Gastrocnemius medialis (tissue), 4 donors: ENCODE measurements around the gene ADCY9. TPM values are rescaled to one million over a fixed set of nuclear protein-coding genes. Genes with fewer than 3 reads are reported as not detected.

Experiments used
- ATAC-seq, 2 donors: fragments of 150-250 bp; one replicate each; pipeline ENCODE4 v1.9.1; 2016
- DNase-seq, 2 donors: peaks; one replicate each; pipeline ENCODE4 v3.0.0-alpha.2; 2019
- H3K27ac ChIP-seq, 4 donors: fragments of 200-600 bp; sonication (generic); 1 replicate in 1 of 4; 2 replicates in 3 of 4; pipeline ENCODE4 v1.5.1; 2016 to 2018; ENCODE audit warnings: mild to moderate bottlenecking in 2 of 4, moderate library complexity in 1 of 4
- H3K27me3 ChIP-seq, 3 donors: fragments of 200-600 bp; sonication (generic) in 2 of 3; 1 replicate in 1 of 3; 2 replicates in 2 of 3; pipeline versions ENCODE4 v1.5.1 to v1.6.0; 2016 to 2019; ENCODE audit warnings: mild to moderate bottlenecking in 1 of 3, moderate library complexity in 1 of 3
- H3K36me3 ChIP-seq, 2 donors: fragments of 200-600 bp; sonication (generic) in 1 of 2; one replicate each; pipeline ENCODE4 v1.5.1; 2017 to 2018
- H3K4me1 ChIP-seq, 2 donors: fragments of 200-600 bp; sonication (generic) in 1 of 2; one replicate each; pipeline ENCODE4 v1.5.1; 2016 to 2017; ENCODE audit warnings: mild to moderate bottlenecking in 2 of 2
- H3K4me3 ChIP-seq, 4 donors: fragments of 200-600 bp; sonication (generic) in 3 of 4; 1 replicate in 1 of 4; 2 replicates in 3 of 4; pipeline ENCODE4 v1.5.1; 2016 to 2019; ENCODE audit warnings: mild to moderate bottlenecking in 2 of 4
- H3K9me3 ChIP-seq, 3 donors: fragments of 200-600 bp; sonication (generic) in 2 of 3; 1 replicate in 1 of 3; 2 replicates in 2 of 3; pipeline ENCODE4 v1.5.1; 2016 to 2019
- POLR2A ChIP-seq, 2 donors: fragments of 450-650 bp; IDR thresholded peaks; one replicate each; pipeline ENCODE4 v1.6.1; 2017; ENCODE audit warnings: antibody characterized with exemption in 2 of 2, mild to moderate bottlenecking in 2 of 2, moderate library complexity in 2 of 2
- in situ Hi-C, 4 donors: fragments of 200-750 bp; cut with MboI; loops; one replicate each; pipeline versions ENCODE4 v1.15.0 to v1.8.0; 2017; ENCODE audit warnings: low sequenced_read_pairs in 4 of 4
- intact Hi-C: fragments of 100-400 bp; cut with DNase I; formaldehyde crosslinking; loops from one replicate; pipeline ENCODE4 v1.15.1; 2023; ENCODE audit warnings: low total_unique reads
- total RNA-seq, 4 donors: library from RNA; depleted of rRNA; stranded (reverse); fragments of >200 nt; gene quantifications; one replicate each; pipeline versions ENCODE4 v1.1.0 to v1.2.3, GENCODE V29; 2016
- TF ChIP-seq, protein P1 (sequence below), 5 experiments: fragments of 450-650 bp in 3 of 5; fragments of 200-600 bp in 2 of 5; sonication (generic) in 2 of 5; IDR thresholded peaks in 4 of 5; conservative IDR thresholded peaks in 1 of 5; 1 replicate in 4 of 5; 2 replicates in 1 of 5; pipeline ENCODE4 v1.5.1; 2016 to 2019; ENCODE audit warnings: antibody characterized with exemption in 5 of 5, mild to moderate bottlenecking in 3 of 5, moderate library complexity in 3 of 5

The ADCY9 gene
- total RNA-seq, 4 donors from 2014 or later: 84.9 to 223 (median 163) TPM

DNA sequence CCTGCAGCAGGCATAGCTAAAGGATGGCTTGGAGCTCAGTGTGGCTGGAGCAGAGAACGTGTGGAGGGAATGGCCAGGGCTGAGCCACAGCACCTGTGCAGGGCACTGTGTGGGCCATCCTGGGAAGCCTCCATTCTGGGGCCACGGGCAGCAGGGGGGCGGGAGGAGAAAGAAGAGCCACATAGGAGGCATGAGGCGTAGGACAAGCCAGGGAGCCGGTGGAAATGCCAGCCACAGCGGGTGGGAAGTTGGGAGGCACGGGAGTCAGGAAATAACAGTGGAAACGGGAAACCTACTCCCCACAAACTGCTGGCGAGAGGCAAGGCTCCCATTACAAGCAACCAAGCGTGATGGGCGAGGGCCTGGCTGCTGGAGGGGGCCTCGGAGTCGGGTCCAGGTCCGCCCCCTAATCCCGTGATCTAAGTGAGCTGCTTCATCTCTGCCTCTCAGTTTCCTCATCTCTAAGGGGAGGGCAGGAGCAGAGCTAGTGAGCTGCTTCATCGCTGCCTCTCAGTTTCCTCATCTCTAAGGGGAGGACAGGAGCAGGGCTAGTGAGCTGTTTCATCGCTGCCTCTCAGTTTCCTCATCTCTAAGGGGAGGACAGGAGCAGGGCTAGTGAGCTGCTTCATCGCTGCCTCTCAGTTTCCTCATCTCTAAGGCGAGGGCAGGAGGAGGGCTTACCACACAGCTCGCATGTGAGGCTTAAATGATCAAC, 104.9 kb downstream of the ADCY9 start:
- Histone ChIP-seq H3K4me1 (peaks cover 0 to 7% of the 10 kb centered on the region in 2 donors), H3K9me3 (no peaks in the 10 kb centered on the region), H3K4me3 (peak overlapping the region in 1 of 4 donors; percentile 29), H3K27ac (peak overlapping the region in 3 of 4 donors; percentile 13 to 29 (median 28)), H3K27me3 (no peaks in the 10 kb centered on the region), H3K36me3 (no peaks in the 10 kb centered on the region)
- ATAC-seq (no peak), DNase-seq (no peak)
- intact Hi-C loops: no loop called here
- TF ChIP-seq, protein P1, sequence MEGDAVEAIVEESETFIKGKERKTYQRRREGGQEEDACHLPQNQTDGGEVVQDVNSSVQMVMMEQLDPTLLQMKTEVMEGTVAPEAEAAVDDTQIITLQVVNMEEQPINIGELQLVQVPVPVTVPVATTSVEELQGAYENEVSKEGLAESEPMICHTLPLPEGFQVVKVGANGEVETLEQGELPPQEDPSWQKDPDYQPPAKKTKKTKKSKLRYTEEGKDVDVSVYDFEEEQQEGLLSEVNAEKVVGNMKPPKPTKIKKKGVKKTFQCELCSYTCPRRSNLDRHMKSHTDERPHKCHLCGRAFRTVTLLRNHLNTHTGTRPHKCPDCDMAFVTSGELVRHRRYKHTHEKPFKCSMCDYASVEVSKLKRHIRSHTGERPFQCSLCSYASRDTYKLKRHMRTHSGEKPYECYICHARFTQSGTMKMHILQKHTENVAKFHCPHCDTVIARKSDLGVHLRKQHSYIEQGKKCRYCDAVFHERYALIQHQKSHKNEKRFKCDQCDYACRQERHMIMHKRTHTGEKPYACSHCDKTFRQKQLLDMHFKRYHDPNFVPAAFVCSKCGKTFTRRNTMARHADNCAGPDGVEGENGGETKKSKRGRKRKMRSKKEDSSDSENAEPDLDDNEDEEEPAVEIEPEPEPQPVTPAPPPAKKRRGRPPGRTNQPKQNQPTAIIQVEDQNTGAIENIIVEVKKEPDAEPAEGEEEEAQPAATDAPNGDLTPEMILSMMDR (IDR thresholded peaks at IDR 0.05 in 4 of 5, conservative IDR thresholded peaks at IDR 0.05 in 1 of 5): no peak
- no peak for TF ChIP-seq POLR2A (IDR thresholded peaks at IDR 0.05)
- in situ Hi-C loops: no loop called here

DNA sequence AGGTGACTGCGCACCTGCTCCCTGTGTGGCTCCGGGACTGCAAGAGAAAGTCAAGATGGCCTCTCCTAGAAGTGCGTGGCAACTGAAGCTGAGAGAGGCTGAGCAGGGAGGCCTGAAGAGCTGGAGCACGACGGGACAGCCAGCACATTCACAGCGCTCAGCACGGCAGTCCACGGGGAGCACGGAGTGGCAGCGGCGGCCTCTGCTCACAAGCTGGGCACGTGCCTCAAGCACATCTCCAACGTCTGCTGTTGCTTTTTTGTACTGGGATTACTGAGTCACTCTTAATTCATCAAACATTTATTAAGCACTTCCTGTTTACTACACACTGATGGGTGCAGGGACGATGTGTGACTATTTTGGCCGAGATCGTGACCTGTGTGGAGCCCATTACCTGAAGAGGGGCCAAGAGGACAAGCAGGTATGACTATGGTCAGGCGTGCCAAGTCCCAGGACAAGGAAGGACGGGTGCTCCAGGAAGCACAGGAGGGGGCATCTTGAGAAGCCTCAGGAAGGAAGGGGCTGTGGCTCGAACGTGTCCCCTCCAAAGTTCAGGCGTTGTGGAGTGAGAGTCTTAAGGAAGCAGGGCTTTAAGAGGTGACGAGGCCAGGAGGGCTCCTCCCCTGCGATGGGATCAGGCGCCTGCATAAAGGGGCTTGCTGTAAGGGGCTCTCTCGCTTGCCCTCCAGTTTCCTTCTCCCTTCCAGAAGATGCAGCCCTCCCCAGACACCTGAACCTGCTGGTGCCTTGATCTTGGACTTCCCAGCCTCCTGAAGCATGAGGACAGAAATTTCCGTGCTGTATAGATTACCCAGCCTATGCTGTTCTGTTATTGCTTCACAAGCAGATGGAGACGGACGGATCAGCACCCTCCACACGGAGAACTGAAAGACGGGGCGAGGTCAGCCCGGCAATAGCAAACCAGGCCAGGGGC, 105.8 kb downstream of the ADCY9 start:
- Histone ChIP-seq H3K4me1 (peaks cover 0 to 7% of the 10 kb centered on the region in 2 donors), H3K9me3 (no peaks in the 10 kb centered on the region), H3K27ac (peak overlapping the region in 3 of 4 donors; percentile 13 to 29 (median 28)), H3K36me3 (no peaks in the 10 kb centered on the region), H3K4me3 (peak overlapping the region in 1 of 4 donors; percentile 29), H3K27me3 (no peaks in the 10 kb centered on the region)
- TF ChIP-seq POLR2A (IDR thresholded peaks at IDR 0.05): no peak
- TF ChIP-seq, protein P1 (IDR thresholded peaks at IDR 0.05 in 4 of 5, conservative IDR thresholded peaks at IDR 0.05 in 1 of 5): no peak
- in situ Hi-C loops (no loop called here), intact Hi-C loops (no loop called here)
- DNase-seq (no peak), ATAC-seq (no peak)

DNA sequence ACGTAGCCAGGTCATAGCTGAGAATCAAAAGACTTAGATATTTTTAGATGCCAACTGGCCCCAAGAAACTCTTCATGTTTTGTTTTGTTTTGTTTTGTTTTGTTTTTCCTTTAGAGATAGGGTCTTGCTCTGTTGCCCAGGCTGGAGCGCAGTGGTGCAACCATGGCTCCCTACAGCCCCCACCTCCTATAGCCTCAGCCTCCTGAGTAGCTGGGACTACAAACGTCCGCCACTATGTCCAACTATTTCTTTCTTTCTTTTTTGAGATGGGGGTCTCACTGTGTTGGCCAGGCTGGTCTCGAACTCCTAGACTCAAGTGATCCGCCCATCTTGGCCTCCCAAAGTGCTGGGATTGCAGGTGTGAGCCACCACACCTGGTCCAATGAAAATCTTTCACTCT, 107.1 kb downstream of the ADCY9 start:
- in situ Hi-C loops (no loop called here), intact Hi-C loops (no loop called here)
- Histone ChIP-seq H3K4me1 (peaks cover 0 to 7% of the 10 kb centered on the region in 2 donors), H3K27me3 (no peaks in the 10 kb centered on the region), H3K27ac (no peak overlapping the region), H3K36me3 (no peaks in the 10 kb centered on the region), H3K9me3 (no peaks in the 10 kb centered on the region), H3K4me3 (no peak overlapping the region)
- ATAC-seq: no peak
- DNase-seq: no peak
- TF ChIP-seq POLR2A (IDR thresholded peaks at IDR 0.05): no peak
- TF ChIP-seq, protein P1 (IDR thresholded peaks at IDR 0.05 in 4 of 5, conservative IDR thresholded peaks at IDR 0.05 in 1 of 5): no peak

DNA sequence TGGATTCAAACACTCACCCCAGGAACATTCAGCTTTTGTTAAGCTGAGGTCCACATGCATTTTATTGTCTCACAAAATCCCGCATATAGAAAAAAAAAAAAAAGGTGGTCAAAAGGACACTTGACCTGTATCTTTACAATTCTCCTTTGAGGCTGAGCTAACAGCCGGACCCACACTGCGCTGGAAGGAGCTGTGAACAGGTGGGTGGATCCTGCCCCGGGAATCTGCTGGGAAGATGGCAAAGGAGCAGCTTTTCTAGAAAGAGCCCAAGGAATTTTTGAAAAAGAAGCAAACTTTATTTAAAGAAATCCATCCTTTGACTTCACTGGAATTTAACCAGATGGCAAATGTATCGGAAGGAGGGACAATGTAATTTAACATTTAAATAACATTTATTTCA, 108.1 kb downstream of the ADCY9 start:
- TF ChIP-seq POLR2A (IDR thresholded peaks at IDR 0.05): no peak
- TF ChIP-seq, protein P1 (IDR thresholded peaks at IDR 0.05 in 4 of 5, conservative IDR thresholded peaks at IDR 0.05 in 1 of 5): no peak
- H3K9me3 ChIP-seq: no peaks in the 10 kb centered on the region
- H3K4me3 ChIP-seq: no peak overlapping the region
- H3K4me1 ChIP-seq: peaks cover 0 to under 1% of the 10 kb centered on the region in 2 donors
- H3K27ac ChIP-seq: no peak overlapping the region
- no peaks in the 10 kb centered on the region for H3K27me3 ChIP-seq
- in situ Hi-C loops: no loop called here
- ATAC-seq (no peak), DNase-seq (no peak)
- no peaks in the 10 kb centered on the region for H3K36me3 ChIP-seq
- intact Hi-C loops: no loop called here
